GM13976 (cell line): ENCODE data around the gene STAP2.

Experiments used
- DNase-seq: peaks from one replicate; pipeline ENCODE4 v3.0.0; 2012; ENCODE audit warnings: low spot score
- in situ Hi-C: fragments of 300-500 bp; cut with MboI; formaldehyde crosslinking; loops from one replicate; pipeline ENCODE4 v1.12.0; 2022; ENCODE audit warnings: low sequenced_read_pairs, mixed read lengths, inconsistent platforms; ENCODE audit not compliant: unreplicated experiment
- TF ChIP-seq, protein P1 (sequence below): IDR thresholded peaks from 2 replicates; pipeline ENCODE4 v1.5.1; 2012; ENCODE audit warnings: borderline replicate concordance, mild to moderate bottlenecking; ENCODE audit not compliant: insufficient read depth; ENCODE audit errors: extremely low read depth, missing control alignments, control extremely low read depth

The STAP2 gene

GRCh38 chr19:4365791-4366665 is 27.4 kb upstream of the STAP2 start:
- TF ChIP-seq, protein P1, sequence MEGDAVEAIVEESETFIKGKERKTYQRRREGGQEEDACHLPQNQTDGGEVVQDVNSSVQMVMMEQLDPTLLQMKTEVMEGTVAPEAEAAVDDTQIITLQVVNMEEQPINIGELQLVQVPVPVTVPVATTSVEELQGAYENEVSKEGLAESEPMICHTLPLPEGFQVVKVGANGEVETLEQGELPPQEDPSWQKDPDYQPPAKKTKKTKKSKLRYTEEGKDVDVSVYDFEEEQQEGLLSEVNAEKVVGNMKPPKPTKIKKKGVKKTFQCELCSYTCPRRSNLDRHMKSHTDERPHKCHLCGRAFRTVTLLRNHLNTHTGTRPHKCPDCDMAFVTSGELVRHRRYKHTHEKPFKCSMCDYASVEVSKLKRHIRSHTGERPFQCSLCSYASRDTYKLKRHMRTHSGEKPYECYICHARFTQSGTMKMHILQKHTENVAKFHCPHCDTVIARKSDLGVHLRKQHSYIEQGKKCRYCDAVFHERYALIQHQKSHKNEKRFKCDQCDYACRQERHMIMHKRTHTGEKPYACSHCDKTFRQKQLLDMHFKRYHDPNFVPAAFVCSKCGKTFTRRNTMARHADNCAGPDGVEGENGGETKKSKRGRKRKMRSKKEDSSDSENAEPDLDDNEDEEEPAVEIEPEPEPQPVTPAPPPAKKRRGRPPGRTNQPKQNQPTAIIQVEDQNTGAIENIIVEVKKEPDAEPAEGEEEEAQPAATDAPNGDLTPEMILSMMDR = no peak
- in situ Hi-C loops = no loop called here
- DNase-seq = no peak

DNA sequence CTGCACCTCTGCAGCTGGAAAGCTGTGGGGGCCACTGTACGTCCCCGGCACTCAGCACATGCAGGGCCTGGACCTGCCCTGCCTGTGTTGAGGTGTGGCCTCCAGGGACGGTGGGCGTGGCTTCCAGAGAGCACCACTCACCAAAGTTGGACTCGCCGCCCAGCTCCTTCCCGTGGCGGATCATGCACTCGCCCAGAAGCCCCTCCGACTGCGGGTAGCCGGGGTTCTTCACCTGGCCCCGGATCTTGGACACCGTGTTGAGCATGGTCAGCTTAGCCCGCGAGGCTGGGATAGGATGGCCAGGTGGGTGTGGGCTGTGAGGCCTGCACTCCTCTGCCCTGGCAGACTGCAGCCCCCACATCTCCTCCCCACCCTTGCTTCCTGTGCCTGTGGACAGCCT is 26.7 kb upstream of the STAP2 start:
- TF ChIP-seq, protein P1 = no peak
- DNase-seq = no peak
- in situ Hi-C loops = no loop called here

DNA sequence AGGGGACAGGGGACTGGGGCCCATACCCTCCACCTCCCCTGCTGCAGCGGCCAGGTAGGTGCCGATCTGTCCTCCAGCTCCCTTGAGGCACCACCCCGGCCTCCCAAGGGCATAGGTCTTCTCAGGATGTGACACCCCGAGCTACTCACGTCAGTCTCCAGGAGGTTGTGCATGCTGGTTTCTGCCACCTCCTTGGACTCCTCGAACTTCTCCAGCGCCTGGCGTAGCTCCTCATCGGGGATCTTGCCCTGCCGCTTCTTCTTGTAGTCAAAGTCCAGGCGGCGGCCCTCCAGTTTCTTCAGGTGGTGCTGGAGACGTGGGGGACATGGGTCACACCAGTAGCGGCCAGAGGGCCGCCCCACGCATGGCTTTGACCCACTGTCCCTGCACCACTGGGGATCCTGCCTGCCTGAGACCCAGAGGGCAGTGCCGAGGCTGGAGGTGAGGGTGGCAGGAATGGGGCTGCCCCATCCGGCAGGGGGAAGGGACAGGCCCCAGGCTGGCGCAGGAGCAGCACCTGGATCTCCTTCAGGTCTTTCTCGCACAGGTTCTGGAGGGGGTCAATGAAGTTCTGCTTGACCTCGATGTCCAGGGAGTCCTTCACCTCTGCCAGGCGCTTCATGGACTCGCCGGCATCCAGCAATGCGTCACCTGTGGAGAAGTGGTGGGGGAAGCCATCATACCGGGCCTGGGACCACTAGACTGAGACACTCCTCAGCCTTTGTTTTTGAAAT is 25.1 kb upstream of the STAP2 start:
- DNase-seq = no peak
- in situ Hi-C loops = no loop called here
- TF ChIP-seq, protein P1 = no peak

DNA sequence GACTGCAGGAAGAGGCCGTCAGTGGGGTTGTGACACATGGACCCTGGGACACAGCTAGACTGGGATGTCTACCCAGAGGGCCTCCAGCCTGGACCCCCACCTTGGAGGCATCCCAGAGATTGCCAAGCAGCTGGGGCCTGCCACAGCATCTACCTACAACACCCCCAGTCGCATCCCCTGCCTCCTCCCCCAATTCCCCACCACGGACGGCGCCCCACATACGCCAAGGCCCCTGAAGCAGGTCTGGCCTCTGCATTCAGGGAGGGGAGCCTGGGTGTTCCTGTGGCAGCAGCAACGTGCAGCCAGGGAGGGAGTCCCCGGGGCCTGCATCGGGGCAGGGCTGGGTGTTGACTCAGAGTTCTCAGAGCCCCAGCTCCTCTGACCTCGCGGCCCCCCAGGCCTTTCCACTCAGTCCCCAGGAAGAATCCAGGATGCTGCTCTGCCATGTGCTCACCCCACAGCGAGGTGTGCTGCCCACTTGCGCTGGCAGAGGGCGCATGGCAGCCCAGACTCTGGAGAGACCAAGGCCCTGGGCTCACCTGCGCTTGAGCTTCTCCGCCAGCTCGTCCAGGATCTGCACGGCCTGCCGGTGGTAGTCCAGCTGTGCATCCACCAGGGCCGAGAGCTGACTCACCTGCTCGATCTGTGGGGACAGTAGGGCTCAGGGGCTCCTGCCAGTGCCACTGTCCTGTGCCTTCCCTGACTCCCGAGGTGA is 24.4 kb upstream of the STAP2 start:
- TF ChIP-seq, protein P1 = no peak
- in situ Hi-C loops = no loop called here
- DNase-seq = peak; percentile 38

- TF ChIP-seq, protein P1 = no peak
- in situ Hi-C loops = no loop called here
- no peak for DNase-seq
These were observed 23.6 kb upstream of the STAP2 start for GRCh38 chr19:4362101-4362828.
